ENCODE measurements around the gene RUNDC1. TPM values are rescaled to one million over a fixed set of nuclear protein-coding genes. Genes with fewer than 3 reads are reported as not detected.
A peak's percentile ranks its signal among the peaks of the same experiment; 100 is the strongest.
"Not testable (repeated sequence)": the region's sequence is repeated elsewhere in the genome, so short reads cannot be mapped to it uniquely, and the experiment has no call there.

Gene RUNDC1
- total RNA-seq, 1 donor from 2014 or later, result 12.5 TPM

DNA sequence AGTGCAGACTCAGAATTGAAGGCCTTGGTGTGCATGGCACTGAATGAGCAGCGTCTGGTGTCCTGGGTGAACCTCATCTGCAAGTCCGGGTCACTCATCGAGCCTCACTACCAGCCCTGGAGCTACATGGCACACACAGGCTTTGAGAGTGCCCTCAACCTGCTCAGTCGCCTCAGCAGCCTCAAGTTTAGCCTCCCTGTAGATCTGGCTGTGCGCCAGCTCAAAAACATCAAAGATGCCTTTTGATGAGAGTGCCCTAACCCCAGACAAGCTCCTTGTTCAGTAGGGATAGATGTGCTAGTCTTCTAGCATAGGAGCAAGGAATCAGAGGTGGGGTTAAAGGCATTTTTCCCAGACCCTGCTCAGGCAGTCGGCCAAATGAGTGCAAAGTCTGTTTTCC lies 11.1 kb downstream of the RUNDC1 start:
- no peak for DNase-seq (ENCODE audit: low read depth, low spot score)

DNA sequence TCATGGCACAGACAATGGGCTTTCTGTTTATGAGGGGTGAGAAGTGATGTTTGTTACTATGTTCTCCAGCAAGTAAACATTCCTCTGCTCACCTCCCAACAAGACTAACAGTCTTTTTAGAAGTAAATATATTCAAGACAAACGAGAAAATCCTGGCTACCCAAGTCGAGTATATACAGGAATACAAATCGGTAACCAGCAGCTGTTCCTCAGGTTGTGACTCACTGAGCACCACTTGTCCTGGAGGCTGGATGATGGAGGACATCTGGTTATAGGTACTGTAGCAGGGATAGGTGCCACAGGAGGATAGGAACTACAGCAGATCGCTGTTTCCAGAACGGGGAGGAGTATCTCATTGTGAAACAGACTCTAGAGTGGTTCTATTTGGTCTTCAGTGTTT lies 12.5 kb downstream of the RUNDC1 start:
- no peak for DNase-seq (ENCODE audit: low read depth, low spot score)

DNA sequence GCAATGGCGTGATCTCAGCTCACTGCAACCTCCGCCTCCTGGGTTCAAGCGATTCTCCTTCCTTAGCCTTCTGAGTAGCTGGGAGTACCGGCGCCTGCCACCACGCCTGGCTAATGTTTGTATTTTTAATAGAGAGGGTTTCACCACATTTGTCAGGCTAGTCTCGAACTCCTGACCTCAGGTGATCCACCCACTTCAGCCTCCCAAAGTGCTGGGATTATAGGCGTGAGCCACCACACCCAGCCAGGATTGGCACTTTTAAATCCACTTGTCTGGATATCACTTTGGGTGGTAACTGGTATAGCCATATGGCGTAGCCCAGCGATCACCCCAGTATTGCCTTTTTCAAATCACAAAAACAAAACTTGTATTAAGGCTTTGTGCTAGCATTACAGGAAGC lies 13.5 kb downstream of the RUNDC1 start:
- not testable (repeated sequence) for DNase-seq (ENCODE audit: low read depth, low spot score)

DNA sequence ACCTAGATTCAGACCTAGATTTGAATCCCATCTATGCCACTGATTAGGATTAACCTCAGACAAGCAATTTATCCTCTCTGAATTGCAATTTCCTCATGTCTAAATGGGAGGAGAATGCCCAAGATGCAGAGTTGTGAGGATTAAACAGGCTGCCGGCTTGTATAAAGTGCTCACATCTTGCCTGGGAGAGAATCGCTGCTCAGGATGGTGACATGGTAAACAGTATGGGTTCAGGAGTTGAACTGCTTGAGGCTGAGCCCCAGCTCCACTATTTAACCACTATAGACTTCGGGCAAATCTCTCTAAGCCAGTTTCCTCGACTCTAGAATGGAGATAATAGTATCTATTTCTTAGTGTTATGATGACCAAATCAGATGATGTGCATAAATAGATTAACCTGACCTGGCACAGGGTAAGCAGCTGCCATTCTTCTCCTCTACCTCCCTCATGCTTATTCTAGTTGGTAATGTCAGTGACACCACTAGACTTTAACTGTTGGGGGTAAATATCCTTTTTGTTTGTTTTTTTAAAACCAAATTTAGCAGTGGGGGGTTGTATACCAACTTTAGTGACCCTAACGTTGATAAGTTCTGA lies 17.1 kb downstream of the RUNDC1 start:
- DNase-seq (ENCODE audit: low read depth, low spot score), result no peak

DNA sequence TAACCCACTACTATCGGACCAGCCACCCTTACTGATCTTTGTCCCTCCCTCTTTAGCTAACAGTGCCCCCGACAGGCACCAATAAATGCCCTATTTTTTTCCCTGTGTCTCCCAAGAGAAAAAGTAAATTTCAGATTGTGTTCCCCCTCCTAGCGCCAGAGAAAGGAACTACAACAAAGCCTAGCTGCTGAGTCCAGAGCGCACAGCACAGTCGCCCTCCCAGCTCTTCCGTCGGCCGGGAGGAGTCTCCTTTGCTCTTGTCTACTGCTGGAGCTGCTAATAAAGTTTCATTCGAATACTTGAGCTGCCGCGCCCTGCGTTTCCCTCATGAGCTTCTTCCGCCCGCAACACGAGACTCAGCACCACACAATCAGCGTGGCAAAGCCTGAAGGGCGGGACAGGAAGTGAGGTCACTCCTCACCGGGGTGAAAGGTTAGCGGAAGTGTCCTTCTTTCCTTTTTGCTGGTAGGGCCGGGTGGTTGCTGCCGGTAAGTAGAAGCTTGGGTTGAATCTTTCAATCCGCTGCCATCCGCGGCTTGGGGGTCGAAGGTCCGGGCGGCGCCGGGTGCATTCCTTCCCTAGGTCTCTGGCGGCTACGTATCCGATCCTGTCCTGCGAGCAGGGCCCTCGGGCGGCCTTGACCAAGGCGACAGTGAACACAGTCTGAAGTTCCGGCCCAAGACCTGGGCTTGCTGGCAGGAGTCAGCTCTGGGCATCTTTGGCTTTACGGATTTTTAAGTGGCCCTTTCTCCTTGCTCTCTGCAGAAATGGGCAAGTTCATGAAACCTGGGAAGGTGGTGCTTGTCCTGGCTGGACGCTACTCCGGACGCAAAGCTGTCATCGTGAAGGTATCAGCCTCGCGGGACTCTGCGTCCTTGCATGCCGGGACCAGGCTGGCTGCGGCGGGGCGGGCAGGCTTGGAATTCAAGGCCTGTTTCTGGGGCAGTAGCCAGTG lies 17.9 kb downstream of the RUNDC1 start, which contains the start of gene RPL27:
Gene RPL27, plus strand, starts transcription at position 436 of the 955 bp plus-strand sequence. Its CDS starts 332 bp downstream, at position 768.
- DNase-seq (ENCODE audit: low read depth, low spot score), result peak; percentile 100

DNA sequence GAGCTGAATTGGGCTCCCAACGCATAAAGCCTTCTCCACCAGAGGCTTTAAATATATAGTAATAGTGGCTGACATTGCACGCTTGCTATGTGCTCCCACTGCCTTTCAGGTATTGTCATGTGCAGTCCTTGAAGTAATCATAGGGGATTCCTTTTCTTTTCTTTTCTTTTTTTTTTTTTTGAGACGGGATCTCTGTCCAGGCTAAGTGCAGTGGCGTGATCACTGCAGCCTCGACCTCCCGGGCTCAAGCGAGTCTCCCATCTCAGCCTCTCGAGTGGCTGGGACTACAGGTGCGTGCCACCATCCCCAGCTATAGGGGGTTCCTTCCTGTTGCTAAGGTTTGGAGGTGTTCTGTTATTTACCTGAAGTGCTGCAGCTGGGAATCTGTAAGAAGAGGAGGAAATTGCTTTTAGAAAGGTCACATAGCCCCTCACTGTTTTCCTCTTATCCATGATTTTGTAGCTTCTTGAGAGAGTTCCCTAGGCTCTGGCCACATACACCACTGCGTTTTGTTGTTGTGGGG lies 18.7 kb downstream of the RUNDC1 start:
- DNase-seq (ENCODE audit: low read depth, low spot score), result no peak

DNA sequence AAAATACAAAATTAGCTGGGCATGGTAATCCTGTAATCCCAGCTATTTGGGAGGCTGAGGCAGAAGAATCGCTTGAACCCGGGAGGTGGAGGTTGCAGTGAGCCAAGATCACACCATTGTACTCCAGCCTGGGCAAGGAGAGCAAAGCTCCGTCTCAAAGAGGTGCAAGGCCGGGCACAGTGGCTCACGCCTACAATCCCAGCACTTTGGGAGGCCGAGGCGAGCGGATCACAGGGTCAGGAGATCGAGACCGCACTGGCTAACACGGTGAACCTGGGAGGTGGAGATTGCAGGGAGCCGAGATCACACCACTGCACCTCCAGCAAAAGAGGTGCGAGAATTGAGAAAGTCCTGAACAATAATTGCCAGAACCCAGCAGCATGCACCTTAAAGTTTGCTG lies 20.5 kb downstream of the RUNDC1 start:
- not testable (repeated sequence) for DNase-seq (ENCODE audit: low read depth, low spot score)

DNA sequence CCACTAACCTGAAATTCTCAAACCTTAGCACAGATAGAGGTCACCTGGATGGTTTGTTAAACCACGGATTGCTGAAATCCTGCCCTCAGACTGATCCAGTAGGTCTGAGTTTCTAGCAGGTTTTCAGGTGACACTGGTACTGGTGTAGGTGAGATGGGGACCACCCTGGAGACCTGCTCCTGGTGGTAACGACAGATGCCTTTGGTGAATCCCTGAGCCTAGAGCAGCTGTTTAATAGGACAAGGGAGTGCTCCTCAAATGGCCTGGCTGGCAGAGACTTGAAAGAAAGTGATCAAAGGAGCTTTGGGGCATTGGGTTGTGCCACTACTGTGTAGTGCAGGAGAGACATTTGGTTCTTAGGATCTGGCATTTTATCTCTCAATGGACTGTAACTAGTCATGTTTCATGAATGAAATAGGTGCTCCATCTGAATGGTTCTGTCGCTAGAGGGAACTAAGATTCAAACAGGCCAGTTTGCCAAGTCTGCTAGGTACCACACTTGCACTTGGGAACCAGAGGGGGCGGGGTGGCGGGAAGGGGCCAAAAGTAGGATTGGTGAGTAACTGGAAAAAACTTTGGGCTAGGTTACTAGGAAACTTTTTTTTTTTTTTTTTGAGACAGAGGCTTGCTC lies 23.3 kb downstream of the RUNDC1 start:
- no peak for DNase-seq (ENCODE audit: low read depth, low spot score)

DNA sequence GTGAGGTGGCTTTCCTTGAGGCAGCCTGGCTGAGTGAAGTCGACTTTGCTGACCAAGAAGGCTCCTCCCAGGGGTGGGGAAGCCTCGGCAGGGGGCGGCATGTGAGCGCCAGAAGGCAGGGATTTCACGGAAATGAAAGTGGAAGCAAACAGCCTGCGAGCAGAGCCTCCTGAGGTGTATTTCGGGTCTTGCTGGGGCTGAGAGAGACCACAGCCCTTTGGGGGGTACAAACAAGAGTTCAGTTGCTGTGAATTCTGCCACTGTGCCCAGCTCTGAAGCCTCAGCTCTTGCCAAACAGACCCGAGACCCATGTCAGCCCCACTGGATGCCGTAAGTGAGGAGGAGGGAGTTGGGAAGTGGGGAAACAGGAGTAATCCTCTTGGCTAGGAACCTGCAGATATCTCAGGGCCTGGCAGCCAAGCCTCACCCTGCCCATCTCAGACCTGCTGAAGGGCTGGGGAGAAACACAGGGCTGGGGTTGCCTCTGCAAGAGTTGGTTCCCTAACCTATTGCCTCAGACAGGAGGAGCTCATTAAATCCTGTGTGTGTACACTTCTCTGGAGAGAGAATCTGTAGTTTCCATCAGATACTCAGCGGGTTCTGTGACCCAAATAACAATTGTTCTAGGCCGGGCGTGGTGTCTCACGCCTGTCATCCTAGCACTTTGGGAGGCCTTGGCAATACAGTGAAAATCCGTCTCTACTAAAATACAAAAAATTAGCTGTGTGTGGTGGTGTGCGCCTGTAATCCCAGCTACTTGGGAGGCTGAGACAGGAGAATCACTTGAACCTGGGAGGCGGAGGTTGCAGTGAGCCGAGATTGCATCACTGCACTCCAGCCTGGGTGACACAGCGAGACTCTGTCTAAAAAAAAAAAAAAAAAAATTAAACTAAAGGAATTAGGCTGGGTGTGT lies 26.5 kb downstream of the RUNDC1 start, which contains the start of gene IFI35:
Gene IFI35, plus strand, starts transcription at position 146 of the 913 bp plus-strand sequence. Its CDS starts 164 bp downstream, at position 310.
- DNase-seq (ENCODE audit: low read depth, low spot score), result peak; percentile 39

DNA sequence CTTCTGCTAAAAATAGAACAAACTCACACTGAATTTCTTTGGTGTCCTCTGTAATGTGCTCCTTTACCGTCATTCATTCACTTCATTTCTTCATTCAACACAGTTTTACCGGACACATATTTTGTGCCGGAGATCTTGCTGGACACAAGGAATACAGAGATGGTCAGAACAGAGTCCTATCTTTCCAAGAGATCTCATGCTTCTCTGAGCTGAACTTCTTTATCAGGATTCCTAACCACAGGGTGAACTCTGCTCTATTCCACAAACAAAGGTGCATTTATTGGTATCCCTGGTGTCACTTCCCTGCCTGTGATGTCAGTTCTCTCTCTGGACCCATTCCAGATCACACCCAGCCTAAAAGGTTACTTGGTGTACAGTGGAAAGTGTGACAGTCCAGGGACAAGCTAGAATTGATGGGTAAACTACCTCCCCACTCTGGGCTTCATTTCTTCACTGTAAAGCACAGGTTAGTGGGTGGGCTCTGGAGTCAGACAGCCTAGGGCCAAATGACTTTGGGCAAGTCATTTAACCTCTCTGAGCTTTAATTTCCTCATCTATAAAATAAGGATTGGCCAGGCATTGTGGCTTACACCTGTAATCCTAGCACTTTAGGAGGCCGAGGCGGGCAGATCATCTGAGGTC lies 30.4 kb downstream of the RUNDC1 start:
- no peak for DNase-seq (ENCODE audit: low read depth, low spot score)

DNA sequence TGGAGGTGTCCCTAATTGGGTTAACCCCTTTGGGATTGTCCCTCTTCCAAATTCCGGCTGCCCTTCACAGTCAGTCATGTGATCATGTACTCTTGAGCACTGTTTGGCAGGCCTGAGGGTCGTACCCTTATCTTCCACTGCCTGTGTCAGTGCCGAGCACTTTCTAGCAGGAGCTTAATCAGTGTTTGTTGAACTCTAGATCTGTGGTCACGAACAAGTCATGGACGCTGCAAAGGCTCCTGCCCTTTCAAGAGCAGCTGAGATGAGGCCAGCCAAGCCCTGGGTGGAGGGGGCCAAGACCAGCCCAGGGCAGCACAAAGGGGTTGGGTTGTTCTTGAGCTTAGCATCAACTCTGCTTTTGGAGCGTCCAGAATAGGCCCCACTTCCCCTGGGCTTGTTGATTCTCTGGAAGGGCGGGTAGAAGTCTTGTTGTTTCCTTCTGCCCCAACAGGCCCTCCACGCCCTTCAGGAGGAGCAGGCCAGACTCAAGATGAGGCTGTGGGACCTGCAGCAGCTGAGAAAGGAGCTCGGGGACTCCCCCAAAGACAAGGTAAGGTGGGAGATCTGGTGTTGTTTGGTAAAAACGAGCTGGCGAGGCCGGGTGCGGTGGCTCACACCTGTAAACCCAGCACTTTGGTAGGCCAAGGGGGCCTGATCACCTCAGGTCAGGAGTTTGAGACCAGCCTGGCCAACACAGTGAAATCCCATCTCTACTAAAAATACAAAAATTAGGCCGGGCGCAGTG lies 31.5 kb downstream of the RUNDC1 start:
- DNase-seq (ENCODE audit: low read depth, low spot score), result no peak

DNA sequence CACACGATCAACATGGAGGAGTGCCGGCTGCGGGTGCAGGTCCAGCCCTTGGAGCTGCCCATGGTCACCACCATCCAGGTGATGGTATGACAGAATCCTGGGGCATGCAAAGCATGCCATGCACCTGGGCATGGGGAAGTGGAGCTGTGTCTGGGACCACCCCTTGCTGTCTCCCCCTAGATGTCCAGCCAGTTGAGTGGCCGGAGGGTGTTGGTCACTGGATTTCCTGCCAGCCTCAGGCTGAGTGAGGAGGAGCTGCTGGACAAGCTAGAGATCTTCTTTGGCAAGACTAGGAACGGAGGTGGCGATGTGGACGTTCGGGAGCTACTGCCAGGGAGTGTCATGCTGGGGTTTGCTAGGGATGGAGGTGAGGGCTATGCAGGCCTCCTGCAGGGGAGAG lies 32.9 kb downstream of the RUNDC1 start:
- no peak for DNase-seq (ENCODE audit: low read depth, low spot score)

DNA sequence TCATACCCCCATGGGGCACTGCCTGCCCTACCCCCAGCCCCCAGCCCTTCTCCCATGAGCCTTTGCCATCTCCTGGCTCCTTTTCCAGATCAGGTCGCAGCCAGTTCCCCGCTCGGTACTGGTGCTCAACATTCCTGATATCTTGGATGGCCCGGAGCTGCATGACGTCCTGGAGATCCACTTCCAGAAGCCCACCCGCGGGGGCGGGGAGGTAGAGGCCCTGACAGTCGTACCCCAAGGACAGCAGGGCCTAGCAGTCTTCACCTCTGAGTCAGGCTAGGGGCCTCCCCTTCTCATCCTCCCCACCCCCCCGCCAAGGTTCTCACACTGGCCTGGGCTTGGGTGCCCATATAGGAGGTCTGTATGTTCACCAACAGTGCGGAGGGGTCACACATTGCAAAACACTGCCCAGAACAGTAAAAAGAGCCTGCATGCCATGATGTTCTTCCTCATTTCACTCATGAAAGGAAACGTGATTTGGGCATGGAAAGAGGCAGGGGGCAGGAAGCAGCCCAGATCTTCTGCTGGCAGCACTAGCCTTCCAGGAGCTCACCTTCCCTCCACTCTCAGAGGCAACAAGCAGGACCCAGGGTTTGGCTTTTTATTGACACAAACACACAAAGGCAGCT lies 33.8 kb downstream of the RUNDC1 start:
- no peak for DNase-seq (ENCODE audit: low read depth, low spot score)

DNA sequence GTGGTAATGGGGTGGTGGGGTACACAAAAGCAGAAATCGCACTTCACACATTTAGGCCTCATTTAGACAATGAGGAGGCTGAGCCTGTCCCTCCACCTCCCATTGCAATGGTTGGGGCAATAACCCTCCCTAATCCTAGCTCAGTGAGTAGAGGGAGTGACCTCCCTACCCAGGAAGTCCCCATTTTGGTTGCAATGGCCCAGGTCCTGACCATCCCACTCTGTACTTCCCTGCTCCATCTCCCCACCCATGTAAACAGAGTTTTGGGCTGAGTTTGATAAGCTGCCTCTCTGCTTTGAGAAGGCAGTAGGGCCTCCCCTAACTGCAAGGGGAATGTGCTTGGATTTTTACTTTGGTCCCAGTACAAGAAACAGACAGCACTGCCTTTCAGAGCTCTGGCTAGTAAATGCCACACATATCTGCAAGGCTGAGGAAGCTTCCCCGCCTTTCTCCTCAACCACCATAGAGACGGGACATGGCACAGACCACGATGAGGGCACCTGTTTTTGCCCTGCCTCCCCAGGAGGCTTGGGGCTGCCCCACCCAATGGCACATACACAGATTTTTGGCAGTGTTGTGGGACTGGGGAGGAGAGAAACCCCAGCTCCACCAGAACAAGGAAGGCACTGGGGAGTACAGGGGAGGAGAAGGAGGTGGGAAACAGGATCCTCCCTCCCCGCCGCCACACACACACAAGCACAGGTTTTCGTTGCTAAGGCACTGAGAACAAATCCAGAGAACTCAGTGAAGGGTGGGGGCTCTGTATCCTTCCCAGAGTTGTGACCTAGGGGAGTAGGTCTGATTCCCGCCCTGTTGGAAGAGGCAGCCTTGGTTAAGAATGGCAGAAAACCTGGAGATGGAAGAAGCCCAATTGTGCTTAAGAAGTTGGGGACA lies 34.5 kb downstream of the RUNDC1 start:
- no peak for DNase-seq (ENCODE audit: low read depth, low spot score)

DNA sequence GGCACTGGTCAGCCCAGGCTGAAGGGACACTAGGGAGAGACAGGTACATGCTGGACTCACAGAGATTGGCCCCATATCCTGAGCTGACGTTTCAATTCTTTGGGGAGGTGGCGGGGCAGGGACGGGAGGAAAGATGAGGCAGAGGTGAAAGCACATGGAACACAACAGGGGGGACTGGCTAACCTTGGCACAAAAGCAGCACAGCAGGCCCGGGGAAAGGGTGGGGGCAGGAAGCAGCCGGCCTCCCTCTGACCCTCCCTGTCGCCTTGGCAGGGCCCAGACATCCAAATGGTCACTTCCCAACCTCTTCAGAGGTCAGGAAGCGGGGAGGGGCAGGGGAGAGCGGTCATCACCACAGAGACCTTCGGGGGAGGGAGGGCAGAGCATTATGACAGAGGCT lies 35.2 kb downstream of the RUNDC1 start:
- peak; percentile 32 for DNase-seq (ENCODE audit: low read depth, low spot score)

DNA sequence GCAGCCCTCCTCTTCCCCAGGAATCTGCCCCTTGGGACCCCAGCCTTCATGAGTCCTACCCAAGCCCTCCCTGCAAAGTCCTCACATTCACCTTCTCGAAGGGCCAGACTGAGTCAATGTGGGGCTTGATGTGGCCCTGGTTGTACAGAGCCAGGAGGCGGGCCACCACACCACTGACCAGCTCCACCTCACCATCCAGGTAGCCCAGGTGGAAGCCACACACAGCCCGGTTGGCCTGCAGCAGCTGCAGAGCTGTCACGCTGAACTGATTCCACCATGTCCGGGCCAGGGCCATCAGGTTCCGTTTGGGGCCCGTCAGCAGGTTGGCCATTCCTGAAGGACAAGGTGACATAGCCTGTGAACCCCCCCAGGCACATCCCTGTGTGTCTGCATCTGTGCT lies 35.9 kb downstream of the RUNDC1 start:
- no peak for DNase-seq (ENCODE audit: low read depth, low spot score)

DNA sequence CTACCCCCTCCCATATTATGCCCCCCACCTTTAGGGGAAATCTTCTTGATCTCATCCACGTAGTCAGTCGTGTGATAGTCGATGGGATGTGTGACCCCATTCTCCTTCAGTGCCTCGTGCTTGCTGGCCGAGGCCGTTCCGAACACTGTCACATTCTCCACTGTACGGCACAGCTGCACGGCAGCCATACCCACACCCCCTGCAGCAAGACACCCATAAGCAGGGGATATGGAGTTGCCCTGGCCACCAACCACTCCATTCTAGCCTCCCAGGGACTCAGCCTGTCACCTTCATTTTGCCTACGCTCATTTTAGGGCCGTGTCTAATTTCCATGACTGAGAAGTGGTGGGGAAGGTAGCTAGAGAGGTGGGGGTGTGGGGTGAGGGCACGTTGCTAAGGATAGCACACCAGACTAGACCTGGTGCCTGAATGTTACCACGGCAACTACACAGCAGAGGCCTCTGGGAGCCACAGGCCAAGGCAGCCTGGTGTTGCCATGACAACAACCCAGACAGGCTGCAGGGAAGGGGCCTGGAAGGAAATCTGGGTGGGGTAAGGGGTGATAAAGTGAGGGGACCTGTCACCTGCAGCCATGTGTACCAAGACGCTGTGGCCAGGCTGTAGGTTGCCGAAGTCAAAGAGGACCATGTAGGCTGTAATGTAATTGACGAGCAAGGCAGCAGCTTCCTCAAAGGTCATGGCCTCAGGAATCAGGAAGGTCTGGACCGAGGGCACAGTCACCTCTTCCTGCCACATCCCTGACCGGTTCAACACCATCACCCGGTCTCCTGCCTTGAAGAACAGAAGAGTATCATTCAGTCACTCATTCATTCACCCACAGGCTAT lies 37.9 kb downstream of the RUNDC1 start:
- no peak for DNase-seq (ENCODE audit: low read depth, low spot score)
